GM13976 (cell line): ENCODE data around the gene LSR.

Source experiments
- DNase-seq: peaks from one replicate; pipeline ENCODE4 v3.0.0; 2012; ENCODE audit warnings: low spot score
- in situ Hi-C: fragments of 300-500 bp; cut with MboI; formaldehyde crosslinking; loops from one replicate; pipeline ENCODE4 v1.12.0; 2022; ENCODE audit warnings: low sequenced_read_pairs, mixed read lengths, inconsistent platforms; ENCODE audit not compliant: unreplicated experiment
- TF ChIP-seq, protein P1 (sequence below): IDR thresholded peaks from 2 replicates; pipeline ENCODE4 v1.5.1; 2012; ENCODE audit warnings: borderline replicate concordance, mild to moderate bottlenecking; ENCODE audit not compliant: insufficient read depth; ENCODE audit errors: extremely low read depth, missing control alignments, control extremely low read depth

The LSR gene

DNA sequence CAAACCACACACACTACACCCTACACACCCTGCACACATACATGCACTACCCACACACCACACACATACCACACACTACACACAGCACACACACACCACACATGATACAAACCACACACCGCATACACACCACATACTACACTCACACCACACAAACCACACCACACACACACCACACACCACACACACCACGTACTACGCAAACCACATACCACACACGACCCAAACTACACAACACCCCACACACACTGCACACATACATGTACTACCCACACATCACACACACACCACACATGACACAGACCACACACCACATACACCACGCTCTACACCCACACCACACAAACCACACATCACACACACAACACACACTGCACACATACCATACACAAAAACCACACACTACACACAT is 49.8 kb downstream of the LSR start:
- DNase-seq: no peak
- in situ Hi-C loops: no loop called here
- TF ChIP-seq, protein P1, sequence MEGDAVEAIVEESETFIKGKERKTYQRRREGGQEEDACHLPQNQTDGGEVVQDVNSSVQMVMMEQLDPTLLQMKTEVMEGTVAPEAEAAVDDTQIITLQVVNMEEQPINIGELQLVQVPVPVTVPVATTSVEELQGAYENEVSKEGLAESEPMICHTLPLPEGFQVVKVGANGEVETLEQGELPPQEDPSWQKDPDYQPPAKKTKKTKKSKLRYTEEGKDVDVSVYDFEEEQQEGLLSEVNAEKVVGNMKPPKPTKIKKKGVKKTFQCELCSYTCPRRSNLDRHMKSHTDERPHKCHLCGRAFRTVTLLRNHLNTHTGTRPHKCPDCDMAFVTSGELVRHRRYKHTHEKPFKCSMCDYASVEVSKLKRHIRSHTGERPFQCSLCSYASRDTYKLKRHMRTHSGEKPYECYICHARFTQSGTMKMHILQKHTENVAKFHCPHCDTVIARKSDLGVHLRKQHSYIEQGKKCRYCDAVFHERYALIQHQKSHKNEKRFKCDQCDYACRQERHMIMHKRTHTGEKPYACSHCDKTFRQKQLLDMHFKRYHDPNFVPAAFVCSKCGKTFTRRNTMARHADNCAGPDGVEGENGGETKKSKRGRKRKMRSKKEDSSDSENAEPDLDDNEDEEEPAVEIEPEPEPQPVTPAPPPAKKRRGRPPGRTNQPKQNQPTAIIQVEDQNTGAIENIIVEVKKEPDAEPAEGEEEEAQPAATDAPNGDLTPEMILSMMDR: no peak

DNA sequence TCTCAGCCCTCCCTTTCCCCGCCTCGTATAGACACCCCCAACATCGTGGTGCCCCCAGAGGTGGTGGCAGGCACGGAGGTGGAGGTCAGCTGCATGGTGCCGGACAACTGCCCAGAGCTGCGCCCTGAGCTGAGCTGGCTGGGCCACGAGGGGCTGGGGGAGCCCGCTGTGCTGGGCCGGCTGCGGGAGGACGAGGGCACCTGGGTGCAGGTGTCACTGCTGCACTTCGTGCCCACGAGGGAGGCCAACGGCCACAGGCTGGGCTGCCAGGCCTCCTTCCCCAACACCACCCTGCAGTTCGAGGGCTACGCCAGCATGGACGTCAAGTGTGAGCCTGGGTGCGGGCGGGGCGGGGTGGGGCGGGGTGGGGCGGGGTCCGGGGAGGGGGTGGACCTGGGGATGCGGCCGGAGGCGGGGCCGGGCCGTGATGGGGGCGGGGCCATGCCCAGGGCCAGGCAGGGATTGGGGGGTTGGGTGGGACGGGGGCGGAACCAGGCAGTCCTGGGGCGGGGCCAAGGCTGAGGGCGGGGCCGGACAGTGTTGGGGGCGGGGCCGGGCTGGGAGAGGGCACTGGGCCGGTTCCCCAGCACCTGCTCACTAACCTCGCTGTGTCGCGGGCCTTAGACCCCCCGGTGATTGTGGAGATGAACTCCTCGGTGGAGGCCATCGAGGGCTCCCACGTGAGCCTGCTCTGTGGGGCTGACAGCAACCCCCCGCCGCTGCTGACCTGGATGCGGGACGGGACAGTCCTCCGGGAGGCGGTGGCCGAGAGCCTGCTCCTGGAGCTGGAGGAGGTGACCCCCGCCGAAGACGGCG is 50.9 kb downstream of the LSR start:
- no peak for DNase-seq
- TF ChIP-seq, protein P1: no peak
- in situ Hi-C loops: no loop called here

DNA sequence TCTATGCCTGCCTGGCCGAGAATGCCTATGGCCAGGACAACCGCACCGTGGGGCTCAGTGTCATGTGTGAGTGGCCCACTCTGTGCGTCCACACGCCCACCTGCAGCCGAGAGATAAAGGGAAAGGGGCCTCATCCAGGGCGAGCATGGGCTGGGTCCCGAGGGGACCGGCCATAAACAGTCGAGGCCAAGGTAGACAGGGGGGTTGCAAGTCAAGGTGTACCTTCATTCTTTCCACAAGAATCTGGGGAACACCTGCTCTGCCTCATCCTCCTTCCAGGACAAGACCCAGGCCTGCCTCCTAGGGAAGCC is 51.5 kb downstream of the LSR start:
- TF ChIP-seq, protein P1: no peak
- DNase-seq: no peak
- in situ Hi-C loops: no loop called here

DNA sequence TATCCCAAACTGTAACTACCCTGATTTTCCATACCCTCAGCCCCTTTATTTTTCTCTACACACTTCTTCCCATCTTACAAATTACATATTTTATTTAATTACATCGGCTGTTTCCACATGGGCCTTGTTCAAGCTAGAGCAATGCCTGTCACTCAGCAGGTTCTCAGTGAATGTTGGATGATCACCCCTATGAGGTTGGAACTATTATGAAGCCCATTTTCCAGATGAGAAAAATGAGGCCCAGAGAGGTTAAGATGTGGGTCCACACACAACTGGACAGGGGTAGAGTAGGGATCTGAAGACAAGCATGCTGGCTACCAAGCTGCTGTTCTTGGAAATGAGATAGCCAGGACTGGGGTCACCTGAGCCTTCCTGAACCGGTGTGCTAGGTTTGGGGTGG is 53.2 kb downstream of the LSR start:
- TF ChIP-seq, protein P1: no peak
- in situ Hi-C loops: no loop called here
- DNase-seq: no peak

DNA sequence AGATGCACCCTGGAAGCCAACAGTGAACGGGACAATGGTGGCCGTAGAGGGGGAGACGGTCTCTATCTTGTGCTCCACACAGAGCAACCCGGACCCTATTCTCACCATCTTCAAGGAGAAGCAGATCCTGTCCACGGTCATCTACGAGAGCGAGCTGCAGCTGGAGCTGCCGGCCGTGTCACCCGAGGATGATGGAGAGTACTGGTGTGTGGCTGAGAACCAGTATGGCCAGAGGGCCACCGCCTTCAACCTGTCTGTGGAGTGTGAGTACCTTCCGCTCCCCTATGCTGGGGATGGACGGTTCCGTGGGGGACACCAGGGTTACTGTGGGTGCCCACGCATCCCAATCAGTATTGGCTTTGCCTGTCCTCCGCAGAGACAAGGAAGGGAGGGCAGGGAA is 53.6 kb downstream of the LSR start:
- in situ Hi-C loops: no loop called here
- TF ChIP-seq, protein P1: no peak
- DNase-seq: no peak

DNA sequence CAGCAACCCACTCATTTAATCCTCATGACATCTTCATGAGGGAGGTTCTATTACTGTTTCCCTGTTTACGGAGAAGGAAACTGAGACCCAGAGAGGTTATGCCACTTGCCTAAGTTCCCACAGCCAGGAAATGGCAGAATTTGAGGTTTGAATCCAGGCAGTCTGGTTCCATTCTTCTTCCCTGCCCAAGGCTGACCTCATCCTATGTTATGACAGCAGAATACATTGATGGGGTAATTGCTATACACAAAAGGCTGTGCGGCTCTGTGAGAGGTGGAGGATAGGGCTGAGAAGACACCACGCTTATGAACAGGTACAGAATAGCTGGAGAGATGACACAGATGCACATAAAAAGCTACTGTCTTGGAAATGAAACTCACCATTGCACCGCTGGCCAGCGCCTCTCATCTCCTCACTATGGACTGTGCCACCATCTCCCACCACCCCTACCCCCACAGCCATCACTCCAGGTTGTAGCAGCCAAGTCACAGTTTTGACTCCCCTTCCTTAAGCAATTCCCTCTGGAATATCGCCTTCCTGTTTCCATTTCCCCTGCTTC is 54.6 kb downstream of the LSR start:
- no peak for DNase-seq
- in situ Hi-C loops: no loop called here
- TF ChIP-seq, protein P1: no peak

DNA sequence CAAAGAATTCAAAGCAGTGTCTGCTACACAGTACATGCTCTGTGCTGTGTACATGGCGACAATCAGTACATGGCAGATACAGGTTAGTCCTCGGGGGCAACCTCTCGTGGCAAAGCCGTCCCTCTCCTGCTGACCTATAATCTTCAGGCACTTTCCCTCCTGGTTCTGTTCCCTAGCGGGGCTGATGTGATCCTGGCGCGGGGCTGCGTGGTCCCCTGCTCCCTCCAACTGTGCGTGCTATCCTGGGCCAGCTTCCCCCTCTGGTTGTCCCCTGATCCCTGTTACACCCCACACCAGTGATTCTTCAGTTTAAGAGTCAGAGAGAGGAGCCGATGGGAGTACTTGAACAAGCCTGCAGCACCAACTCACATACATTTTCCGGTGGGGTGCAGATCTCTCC is 55.2 kb downstream of the LSR start:
- in situ Hi-C loops: no loop called here
- no peak for DNase-seq
- TF ChIP-seq, protein P1: no peak
